Measurements from ENCODE around the gene UFD1. TPM values are rescaled to one million over a fixed set of nuclear protein-coding genes. Genes with fewer than 3 reads are reported as not detected.

Gene UFD1
- total and polyA plus RNA-seq, 9 of the 15 experiments (the other 6 are each of a cell fraction or from before 2014, with no cell fraction given) = 238 to 645 (median 363) TPM

- peak overlapping the region; percentile 73 for H3K4me3 ChIP-seq
- peak; percentile 54 for ATAC-seq
- ChIA-PET CTCF (ENCODE audit: low intra/inter-chr PET ratio) (no interaction called here), POLR2A (interaction anchor here (0.5 to 11.7 kb wide), 25 partner anchors 9 to 1390 kb away, joined by 3 to 284 read pairs (median 4); partner anchors contain the start of genes CDC45, HIRA, MRPL40 and UFD1)
- intact Hi-C loops (cut with micrococcal nuclease) = loop anchor here (1.0 to 10.0 kb wide), 7 partner anchors 14 to 228 kb away; partner anchors contain the start of genes CDC45, MRPL40 and UFD1
- TSS peak; percentile 32 for BruUV-seq (replicated peaks)
- peak; percentile 35 for FAIRE-seq
- 25% methylated on average over 22 of the region's 22 CpGs for WGBS (ENCODE audit: insufficient coverage, low coverage, missing lambda C conversion rate)
- H3K9me1 ChIP-seq (ENCODE audit: control insufficient read depth, insufficient read depth, low read length) = no peaks in the 10 kb centered on the region
- no peaks in the 10 kb centered on the region for H3K27me3 ChIP-seq (ENCODE audit: control insufficient read depth in 2 of 2, insufficient read depth in 2 of 2, low read length in 2 of 2)
- H3K4me1 ChIP-seq (replicated peaks in 1 of 2; ENCODE audit: control insufficient read depth in 2 of 2, insufficient read depth in 2 of 2, low read length in 2 of 2) = peaks cover 27 to 38% of the 10 kb centered on the region in 2 experiments
- peaks cover 63% of the 10 kb centered on the region for H3K79me2 ChIP-seq (ENCODE audit: control insufficient read depth, insufficient read depth, low read length)
- peaks cover 26% of the 10 kb centered on the region for H4K20me1 ChIP-seq (replicated peaks; ENCODE audit: control insufficient read depth, insufficient read depth, low read length)
- in situ Hi-C loops (cut with MboI) = no loop called here
- H3K9me3 ChIP-seq (replicated peaks; ENCODE audit: control insufficient read depth, insufficient read depth, low read depth, low read length) = no peaks in the 10 kb centered on the region
- peak overlapping the region; percentile 86 for H3K27ac ChIP-seq (ENCODE audit: extremely low read depth, low read depth, low read length)
- peak overlapping the region; percentile 97 for H3K4me2 ChIP-seq (ENCODE audit: insufficient read depth, low read length)
- H2AFZ ChIP-seq (ENCODE audit: low read depth, low read length) = peak overlapping the region; percentile 94
- peak in 1 of 4 experiments; percentile 76 for DNase-seq (ENCODE audit: extremely low read depth in 1 of 4, low spot score in 3 of 4)
- peaks cover 84% of the 10 kb centered on the region for H3K36me3 ChIP-seq (ENCODE audit: control insufficient read depth, insufficient read depth, low read length)
- H3K9ac ChIP-seq (ENCODE audit: insufficient read depth in 1 of 2, low read depth in 2 of 2, low read length in 2 of 2) = peak overlapping the region; percentile 89 to 97
- 0 out of 2 replicates have a peak, but pooled peaks have one; percentile 63 for TF ChIP-seq ZSCAN29 (IDR thresholded peaks at IDR 0.05)
- TF ChIP-seq FOS (IDR thresholded peaks at IDR 0.05; ENCODE audit: extremely low read depth, insufficient read length) = no peak
- no peak for TF ChIP-seq ZFP36 (IDR thresholded peaks at IDR 0.05; ENCODE audit: low read depth, low read length, partially characterized antibody)
- TF ChIP-seq PHTF2 (CRISPR knock-in tag; IDR thresholded peaks at IDR 0.05) = peak; percentile 82; the same call in 1 of the 2 replicates
- 0 out of 2 replicates have a peak, but pooled peaks have one; percentile 48 for TF ChIP-seq HLTF (IDR thresholded peaks at IDR 0.05)
- 0 out of 2 replicates have a peak, but pooled peaks have one; percentile 47 for TF ChIP-seq ZNF445 (CRISPR knock-in tag; IDR thresholded peaks at IDR 0.05; ENCODE audit: low read depth)
- peak; percentile 70 for TF ChIP-seq ZBTB40 (IDR thresholded peaks at IDR 0.05)
- 0 out of 2 replicates have a peak, but pooled peaks have one; percentile 37 for TF ChIP-seq ZBTB40 (CRISPR knock-in tag; IDR thresholded peaks at IDR 0.05)
- TF ChIP-seq TRIM28 (IDR thresholded peaks at IDR 0.05) = peak; percentile 87
- TF ChIP-seq ZBED1 (IDR thresholded peaks at IDR 0.05) = 0 out of 2 replicates have a peak, but pooled peaks have one; percentile 11
- TF ChIP-seq MTA3 (IDR thresholded peaks at IDR 0.05; ENCODE audit: borderline replicate concordance) = no peak
- TF ChIP-seq SNRNP70 (optimal IDR thresholded peaks at IDR 0.05; ENCODE audit: low read depth, low read length) = peak; percentile 71
- 0 out of 4 replicates have a peak, but pooled peaks of 1 of the 2 experiments have one; percentile 26 for TF ChIP-seq MLX (CRISPR knock-in tag; conservative IDR thresholded peaks at IDR 0.05)
Observed at GRCh38 chr22:19446603-19447329, 32.2 kb downstream of the UFD1 start.
